8988T (cell line): ENCODE data around the gene ASGR1.
"Not testable (repeated sequence)": the region's sequence is repeated elsewhere in the genome, so short reads cannot be mapped to it uniquely, and the experiment has no call there.

Experiments used
- DNase-seq: peaks from one replicate; pipeline ENCODE4 v3.0.0; 2011

Gene ASGR1

DNA sequence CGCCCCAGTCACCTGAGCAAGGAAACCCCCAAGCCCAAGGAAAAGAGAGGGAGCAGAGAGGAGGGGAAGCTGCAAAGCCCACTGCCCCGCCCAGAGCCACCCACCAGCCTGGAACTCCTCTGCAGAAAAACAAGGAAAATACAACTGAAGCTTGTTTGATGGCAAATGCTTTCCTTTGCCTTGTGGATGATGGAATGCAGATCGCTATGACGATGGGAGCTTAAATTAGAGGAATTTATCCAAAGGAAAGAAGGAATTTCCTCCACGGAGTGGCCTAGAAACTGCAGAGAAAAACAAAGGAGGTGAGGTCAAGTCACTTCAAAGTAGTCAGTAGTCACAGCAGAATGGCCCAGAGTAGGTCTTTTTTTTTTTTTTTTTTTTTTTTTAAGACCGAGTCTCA, 33.1 kb downstream of the ASGR1 start:
- no peak for DNase-seq

GRCh38 chr17:7144213-7144612, 35.0 kb downstream of the ASGR1 start:
- DNase-seq = no peak

GRCh38 chr17:7141824-7142223, 37.3 kb downstream of the ASGR1 start:
- DNase-seq = no peak

DNA sequence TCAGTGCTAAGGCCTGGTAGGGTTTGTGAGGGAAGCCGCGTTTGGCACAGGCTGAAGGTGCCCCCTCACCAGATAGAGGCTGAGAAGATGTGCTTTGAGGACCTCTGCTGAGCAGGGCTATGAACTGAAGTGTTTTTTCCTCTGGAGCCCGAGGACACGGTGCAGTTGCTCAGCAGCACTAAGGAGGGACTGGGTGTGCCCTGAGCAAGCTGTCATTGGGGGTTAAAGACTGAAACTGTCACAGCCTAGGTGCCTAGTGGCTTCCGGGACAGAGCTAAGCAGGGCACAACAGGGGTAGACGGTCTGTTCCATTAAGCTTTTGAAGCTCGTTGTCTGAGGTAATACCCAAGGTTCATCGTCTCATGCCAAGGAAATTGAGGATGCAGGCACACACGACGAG, 39.8 kb downstream of the ASGR1 start:
- no peak for DNase-seq

DNA sequence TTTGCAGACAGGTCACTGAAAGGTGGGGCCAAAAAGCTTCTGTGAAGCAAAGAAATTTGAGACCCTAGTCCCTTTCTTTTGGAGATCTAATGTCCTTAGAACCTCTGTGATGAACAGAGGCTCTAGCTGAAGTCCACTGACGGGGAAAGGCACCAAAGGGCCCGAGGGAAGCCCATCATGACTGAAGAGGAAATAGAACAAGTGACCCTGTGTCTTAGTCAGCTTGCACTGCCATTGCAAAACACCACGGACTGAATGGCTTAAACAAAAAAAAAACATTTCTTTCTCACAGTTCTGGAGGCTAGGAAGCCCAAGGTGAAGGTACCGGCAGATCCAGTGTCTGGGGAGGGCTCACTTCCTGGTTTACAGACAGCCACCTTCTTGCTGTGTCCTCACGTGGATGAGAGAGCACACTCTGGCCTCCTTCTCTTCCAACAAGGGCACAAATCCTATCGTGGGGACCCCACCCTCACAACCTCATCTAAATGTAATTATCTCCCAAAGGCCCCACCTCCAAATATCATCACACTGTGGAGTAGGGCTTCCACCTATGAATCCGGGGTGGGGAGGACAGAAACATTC, 40.3 kb downstream of the ASGR1 start:
- no peak for DNase-seq

- DNase-seq = no peak
Observed at GRCh38 chr17:7137171-7137943, 41.8 kb downstream of the ASGR1 start.

DNA sequence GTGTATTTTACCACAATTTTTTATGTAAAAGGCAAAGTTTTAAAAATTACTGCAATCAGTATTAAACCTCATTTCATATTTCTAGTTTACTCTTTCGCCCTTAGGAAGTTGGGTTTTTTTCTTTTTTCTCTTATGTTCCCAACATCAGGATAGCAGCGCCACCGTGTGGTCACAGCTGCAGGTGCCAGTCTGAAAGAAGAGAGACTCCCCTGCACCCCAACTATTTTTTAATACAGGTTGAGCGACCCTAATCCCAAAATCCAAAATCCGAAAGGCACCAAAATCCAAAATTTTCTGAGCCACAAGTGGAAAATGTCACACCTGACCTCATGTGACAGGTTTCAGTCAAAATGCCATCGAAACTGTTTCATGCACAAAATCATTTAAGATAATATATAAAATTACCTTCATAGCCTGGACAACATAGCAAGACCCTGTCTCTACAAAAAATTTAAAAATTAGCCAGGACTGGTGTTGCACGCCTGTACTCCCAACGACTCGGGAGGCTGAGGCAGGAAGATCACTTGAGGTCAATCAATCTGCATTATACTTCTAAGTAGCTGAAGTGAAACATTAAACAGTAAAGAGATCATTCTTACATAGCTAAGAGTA, 42.8 kb downstream of the ASGR1 start:
- DNase-seq = no peak

DNA sequence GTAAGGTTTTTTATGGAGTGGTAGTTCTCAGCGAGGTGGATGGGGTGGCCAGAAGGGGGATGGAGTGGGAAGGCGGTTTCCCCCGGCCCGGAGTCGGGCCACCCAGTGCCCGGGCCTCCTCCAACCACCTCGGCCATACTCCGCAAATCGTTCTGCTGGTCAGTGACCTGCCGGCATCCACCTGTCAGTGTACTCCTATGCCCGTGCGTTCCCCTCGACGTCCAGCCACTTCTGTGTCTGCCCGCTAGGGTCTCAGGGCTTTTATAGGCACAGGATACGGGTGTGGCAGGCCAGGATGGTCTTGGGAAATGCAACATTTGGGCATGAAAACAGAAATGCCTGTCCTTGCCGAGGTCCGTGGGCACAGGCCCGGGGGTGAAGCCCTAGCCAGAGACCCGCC, 45.3 kb downstream of the ASGR1 start:
- DNase-seq = no peak

- DNase-seq = no peak
Observed at GRCh38 chr17:7133424-7133823, 45.7 kb downstream of the ASGR1 start.

DNA sequence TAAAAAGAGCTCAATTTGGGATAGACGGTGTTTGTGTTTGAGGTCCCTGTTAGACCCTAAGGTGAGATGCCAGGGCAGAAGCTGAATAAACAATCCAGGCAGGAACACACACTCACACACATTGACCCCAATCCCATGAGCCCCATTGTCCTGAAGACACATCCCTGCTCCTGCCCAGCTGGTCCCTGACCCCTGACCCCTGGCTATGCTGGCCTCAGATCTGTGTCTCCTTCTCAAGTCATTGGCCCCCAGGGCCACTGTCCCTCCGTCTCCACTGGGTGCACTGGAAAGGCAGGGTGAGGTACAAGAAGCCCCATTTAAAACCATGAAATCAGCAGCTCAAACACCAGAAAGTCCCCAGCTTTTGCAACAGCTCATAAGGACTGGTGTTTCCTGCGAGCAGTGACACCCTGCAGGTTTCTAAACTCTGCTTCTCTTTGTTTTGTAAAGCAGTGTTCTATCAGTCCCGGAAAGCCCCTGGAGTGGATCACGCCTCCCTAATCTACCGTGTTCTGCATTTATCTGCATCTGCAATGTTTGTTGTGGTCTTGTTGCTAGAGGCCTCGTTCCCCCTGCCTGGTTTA, 46.6 kb downstream of the ASGR1 start:
- no peak for DNase-seq

DNA sequence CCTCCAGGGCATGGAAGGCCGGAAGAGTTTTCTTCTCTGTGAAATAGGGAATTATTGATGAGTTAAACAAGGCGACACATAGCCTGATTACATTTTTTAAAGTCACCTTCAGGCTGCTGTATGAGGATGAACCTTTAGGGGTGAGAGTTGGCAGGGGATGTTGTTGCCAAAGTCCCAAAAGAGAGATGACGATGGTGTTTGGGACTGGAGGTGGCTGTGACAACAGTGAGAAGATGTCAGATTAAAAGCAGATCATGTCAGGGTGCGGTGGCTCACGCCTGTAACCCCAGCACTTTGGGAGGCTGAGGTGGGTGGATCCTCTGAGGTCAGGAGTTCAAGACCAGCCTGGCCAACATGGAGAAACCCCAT, 47.8 kb downstream of the ASGR1 start:
- DNase-seq = no peak

GRCh38 chr17:7130621-7131422, 48.3 kb downstream of the ASGR1 start:
- no peak for DNase-seq

- no peak for DNase-seq
Observed at GRCh38 chr17:7129311-7129710, 49.9 kb downstream of the ASGR1 start.

DNA sequence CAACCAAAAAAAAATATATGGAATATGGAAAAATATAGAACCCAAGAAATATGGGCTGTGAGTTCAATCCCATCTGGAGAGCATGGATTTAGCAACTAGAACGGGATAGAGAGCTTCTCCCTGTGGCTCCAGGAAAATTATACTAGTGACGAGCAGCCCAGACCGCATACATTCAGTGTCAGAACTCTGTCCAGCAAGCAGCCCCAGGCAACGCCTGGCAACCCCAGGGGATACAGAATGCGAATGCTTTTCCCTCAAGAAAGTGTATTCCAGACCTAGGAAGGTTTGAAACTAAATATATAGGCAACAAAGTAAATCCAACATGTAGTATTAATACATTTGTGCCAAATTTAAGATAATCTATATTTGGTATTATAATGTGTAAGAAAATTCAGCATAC, 51.0 kb downstream of the ASGR1 start:
- no peak for DNase-seq

GRCh38 chr17:7127501-7127900, 51.7 kb downstream of the ASGR1 start:
- DNase-seq = not testable (repeated sequence)

DNA sequence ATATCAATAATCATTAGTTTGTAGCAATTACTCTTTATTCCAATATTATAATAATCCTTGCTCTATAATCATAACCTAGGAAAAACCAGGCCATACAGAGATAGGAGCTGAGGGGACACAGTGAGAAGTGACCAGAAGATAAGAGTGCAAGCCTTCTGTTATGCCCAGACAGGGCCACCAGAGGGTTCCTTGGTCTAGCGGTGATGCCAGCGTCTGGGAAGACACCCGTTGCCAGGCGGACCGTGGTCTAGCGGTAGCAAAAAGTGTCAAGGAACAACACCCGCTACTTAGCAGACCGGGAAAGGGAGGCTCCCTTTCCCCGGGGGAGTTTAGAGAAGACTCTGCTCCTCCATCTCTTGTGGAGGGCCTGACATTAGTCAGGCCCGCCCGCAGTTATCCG, 52.8 kb downstream of the ASGR1 start:
- DNase-seq = not testable (repeated sequence)

- DNase-seq = no peak
Observed at GRCh38 chr17:7124923-7125322, 54.2 kb downstream of the ASGR1 start.

DNA sequence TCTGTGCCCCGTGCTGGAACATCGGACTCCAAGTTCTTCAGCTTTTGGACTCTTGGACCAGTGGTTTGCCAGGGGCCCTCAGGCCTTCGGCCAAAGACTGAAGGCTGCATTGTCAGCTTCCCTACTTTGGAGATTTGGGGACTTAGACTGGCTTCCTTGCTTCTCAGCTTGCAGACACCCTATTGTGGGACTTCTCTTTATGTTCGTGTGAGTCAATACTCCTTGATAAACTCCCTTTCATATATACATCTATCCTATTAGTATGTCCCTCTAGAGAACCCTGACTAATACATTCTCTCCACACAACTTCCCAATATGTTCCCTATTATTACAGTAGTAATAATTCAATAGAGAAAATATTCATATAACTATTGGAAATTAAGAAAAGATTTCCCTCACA, 55.3 kb downstream of the ASGR1 start:
- no peak for DNase-seq
